ENCODE measurements around the gene RAB40C. TPM values are rescaled to one million over a fixed set of nuclear protein-coding genes. Genes with fewer than 3 reads are reported as not detected.

RAB40C gene
- total RNA-seq, 1 experiment from 2014 or later, result 20.8 TPM

GRCh38 chr16:670485-671352 lies 80.9 kb downstream of the RAB40C start:
- Histone ChIP-seq H3K9me3 (no peaks in the 10 kb centered on the region), H3K27me3 (no peaks in the 10 kb centered on the region), H3K36me3 (peaks cover 65% of the 10 kb centered on the region), H3K4me3 (no peak overlapping the region)
- DNase-seq, result no peak

DNA sequence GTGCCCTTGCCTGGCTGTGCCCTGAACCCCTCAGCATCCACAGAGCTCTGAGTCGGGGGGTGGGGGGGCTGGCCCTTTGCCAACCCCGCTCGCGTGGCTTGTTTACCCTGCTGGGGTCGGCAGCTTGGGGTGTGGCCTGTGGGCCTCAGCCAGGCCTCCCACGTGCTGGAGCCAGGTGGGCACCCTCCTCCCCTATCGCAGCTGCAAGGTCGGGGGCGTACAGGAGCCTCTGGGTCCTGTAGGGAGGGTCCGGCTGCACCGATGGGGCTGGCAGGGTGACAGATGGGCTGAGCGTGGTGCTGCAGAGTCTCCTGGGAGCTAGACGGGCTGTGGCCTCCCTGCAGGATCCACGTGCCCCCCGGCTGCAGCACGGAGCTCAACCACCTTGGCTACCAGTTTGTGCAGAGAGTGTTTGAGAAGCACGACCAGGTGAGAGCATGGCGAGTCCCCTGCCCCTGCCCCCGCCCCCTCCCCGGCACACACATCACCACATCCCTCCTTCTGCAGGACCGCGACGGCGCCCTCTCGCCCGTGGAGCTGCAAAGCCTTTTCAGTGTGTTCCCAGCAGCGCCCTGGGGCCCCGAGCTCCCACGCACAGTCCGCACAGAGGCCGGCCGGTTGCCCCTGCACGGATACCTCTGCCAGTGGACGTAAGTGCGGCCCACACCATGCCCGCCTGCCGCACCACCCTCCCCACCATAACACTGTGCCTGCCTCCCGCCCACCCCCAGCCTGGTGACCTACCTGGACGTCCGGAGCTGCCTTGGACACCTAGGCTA lies 81.7 kb downstream of the RAB40C start:
- peaks cover 65% of the 10 kb centered on the region for H3K36me3 ChIP-seq
- no peaks in the 10 kb centered on the region for H3K9me3 ChIP-seq
- DNase-seq, result no peak
- no peaks in the 10 kb centered on the region for H3K27me3 ChIP-seq
- H3K4me3 ChIP-seq, result no peak overlapping the region

DNA sequence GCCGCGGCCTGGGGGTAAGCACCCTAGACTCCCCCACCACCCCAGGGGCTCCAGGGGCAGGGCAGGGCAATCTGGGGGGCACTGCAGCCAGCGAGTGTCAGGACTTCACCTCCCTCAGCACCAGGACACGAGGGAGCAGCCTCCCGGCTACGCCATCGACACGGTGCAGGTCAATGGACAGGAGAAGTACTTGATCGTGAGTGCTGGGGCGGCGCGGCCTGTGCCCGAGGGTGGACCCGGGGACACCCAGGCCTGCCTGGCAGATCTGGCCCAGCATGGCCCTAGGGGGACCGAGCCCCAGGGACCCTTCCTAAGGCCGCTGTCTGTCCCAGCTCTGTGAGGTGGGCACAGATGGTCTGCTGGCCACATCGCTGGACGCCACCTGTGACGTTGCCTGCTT lies 82.5 kb downstream of the RAB40C start:
- DNase-seq, result no peak
- H3K4me3 ChIP-seq, result no peak overlapping the region
- no peaks in the 10 kb centered on the region for H3K9me3 ChIP-seq
- H3K27me3 ChIP-seq, result no peaks in the 10 kb centered on the region
- H3K36me3 ChIP-seq, result peaks cover 63% of the 10 kb centered on the region

DNA sequence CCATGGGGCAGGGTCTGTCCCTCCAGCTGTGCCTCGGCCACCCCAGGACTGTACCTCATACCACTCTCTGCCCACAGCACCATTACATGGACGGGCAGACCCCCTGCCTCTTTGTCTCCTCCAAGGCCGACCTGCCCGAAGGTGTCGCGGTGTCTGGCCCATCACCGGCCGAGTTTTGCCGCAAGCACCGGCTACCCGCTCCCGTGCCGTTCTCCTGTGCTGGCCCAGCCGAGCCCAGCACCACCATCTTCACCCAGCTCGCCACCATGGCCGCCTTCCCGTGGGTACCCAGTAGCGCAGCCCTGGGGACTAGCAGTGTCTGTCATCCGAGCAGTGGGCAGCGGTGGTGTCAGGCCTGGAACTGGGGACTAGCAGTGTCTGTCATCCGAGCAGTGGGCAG lies 83.0 kb downstream of the RAB40C start:
- no peak overlapping the region for H3K4me3 ChIP-seq
- peaks cover 59% of the 10 kb centered on the region for H3K36me3 ChIP-seq
- no peak for DNase-seq

GRCh38 chr16:673399-673991 lies 83.6 kb downstream of the RAB40C start:
- H3K36me3 ChIP-seq, result peaks cover 55% of the 10 kb centered on the region
- H3K4me3 ChIP-seq, result no peak overlapping the region
- H3K9me3 ChIP-seq, result no peaks in the 10 kb centered on the region
- no peaks in the 10 kb centered on the region for H3K27me3 ChIP-seq
- no peak for DNase-seq

More for the DNA sequence above, 83.0 kb downstream of the RAB40C start:
- no peaks in the 10 kb centered on the region for H3K27me3 ChIP-seq
- H3K9me3 ChIP-seq, result no peaks in the 10 kb centered on the region

DNA sequence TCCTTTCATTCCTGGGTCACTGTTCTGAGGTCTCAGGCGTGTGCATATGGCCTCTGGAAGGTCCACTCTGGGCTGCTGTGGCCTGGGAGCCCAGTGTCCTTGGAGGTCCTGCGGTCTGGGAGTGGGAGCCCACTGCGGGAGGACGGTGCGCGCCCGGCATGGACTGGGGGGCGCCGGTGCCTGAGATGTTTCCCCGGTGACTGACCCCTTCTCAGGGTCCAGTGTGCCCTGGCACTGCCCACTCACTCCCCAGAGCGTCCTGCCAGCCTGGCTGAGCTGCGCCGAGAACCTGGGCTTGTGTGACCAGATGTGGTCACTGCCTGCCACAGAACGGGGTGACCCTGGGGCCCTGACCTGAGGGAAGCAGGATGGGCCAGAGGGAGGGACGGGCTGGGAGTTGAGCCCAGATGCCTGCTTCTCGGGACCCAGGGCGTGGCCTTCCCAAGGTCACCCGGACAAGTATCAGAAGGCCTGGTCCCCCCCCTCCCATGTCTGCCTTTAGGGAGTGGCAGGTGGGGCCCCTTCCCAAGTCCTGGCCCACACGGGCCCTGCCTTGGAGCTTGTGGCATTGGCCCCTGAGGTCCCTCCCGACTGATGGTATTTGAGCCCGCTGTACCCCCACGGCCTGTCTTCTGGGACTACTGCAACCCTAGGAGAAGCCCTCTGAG lies 84.5 kb downstream of the RAB40C start:
- no peak for DNase-seq
- no peak overlapping the region for H3K4me3 ChIP-seq
- no peaks in the 10 kb centered on the region for H3K27me3 ChIP-seq
- no peaks in the 10 kb centered on the region for H3K9me3 ChIP-seq
- H3K36me3 ChIP-seq, result peaks cover 49% of the 10 kb centered on the region

DNA sequence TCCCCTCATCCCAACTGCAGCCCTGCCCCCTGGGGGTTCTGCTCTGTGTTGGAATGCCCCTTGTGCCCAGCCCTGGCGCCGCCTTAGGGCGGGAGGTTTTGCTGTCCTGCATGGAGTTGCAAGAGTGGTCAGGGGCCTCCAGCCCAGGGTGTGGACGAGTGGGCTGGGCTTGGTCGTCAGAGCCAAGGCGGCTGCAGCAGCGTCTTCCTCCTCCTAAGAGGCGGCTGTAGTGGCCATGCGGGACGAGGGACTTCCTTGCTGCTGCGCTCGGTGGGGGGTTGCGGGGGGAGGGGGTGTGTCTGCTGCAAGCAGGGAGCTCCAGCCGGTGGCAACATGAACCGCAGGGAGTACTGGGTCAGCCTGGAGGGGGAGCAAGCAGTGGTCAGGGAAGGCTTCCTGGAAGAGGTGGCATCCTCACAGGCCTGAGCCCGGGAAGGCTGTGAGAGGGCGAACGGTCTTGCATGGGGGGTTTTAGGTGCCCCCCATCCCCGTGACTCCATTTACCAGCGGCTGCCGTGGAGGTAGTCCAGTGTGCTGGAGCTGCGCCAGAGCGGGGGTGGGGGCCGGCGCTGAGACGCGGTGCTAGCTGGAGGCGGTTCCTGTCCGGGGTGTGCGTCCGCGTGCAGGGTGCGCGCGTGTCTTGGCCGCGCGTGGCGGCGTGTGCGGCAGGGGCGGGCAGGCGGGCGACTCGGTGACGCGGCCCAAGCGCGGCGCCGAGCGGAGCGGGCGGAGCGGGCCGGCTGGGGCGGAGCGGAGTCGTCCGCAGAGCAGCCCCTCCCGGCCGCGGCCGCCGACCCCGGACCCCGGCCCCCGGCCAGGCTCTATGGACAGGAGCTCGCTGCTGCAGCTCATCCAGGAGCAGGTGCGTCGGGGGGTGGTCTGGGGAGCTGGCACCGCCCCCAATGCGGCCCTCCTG lies 85.4 kb downstream of the RAB40C start, which contains the start of gene RHBDL1:
RHBDL1 (plus strand) TSS at position 704 of the 916 bp plus-strand sequence; CDS start at position 824, 120 bp downstream.
- Histone ChIP-seq H3K9me3 (no peaks in the 10 kb centered on the region), H3K36me3 (peaks cover 40% of the 10 kb centered on the region), H3K27me3 (no peaks in the 10 kb centered on the region), H3K4me3 (no peak within 1 kb of the TSS)
- no peak for DNase-seq

GRCh38 chr16:675884-676564 lies 86.2 kb downstream of the RAB40C start:
- Histone ChIP-seq H3K36me3 (peaks cover 33% of the 10 kb centered on the region), H3K27me3 (no peaks in the 10 kb centered on the region), H3K4me3 (no peak overlapping the region), H3K9me3 (no peaks in the 10 kb centered on the region)
- no peak for DNase-seq

GRCh38 chr16:676565-676902 lies 86.7 kb downstream of the RAB40C start:
- Histone ChIP-seq H3K9me3 (no peaks in the 10 kb centered on the region), H3K4me3 (no peak overlapping the region), H3K36me3 (peaks cover 34% of the 10 kb centered on the region), H3K27me3 (no peaks in the 10 kb centered on the region)
- DNase-seq, result no peak

GRCh38 chr16:676913-677312 lies 87.0 kb downstream of the RAB40C start:
- H3K36me3 ChIP-seq, result peaks cover 36% of the 10 kb centered on the region
- no peaks in the 10 kb centered on the region for H3K9me3 ChIP-seq
- DNase-seq, result no peak
- no peaks in the 10 kb centered on the region for H3K27me3 ChIP-seq
- H3K4me3 ChIP-seq, result no peak overlapping the region

GRCh38 chr16:677316-678190 lies 87.7 kb downstream of the RAB40C start:
- Histone ChIP-seq H3K4me3 (no peak overlapping the region), H3K36me3 (peaks cover 36% of the 10 kb centered on the region), H3K27me3 (no peaks in the 10 kb centered on the region), H3K9me3 (no peaks in the 10 kb centered on the region)
- no peak for DNase-seq

GRCh38 chr16:678209-678857 lies 88.5 kb downstream of the RAB40C start:
- DNase-seq, result no peak
- Histone ChIP-seq H3K9me3 (no peaks in the 10 kb centered on the region), H3K4me3 (no peak overlapping the region), H3K27me3 (no peaks in the 10 kb centered on the region), H3K36me3 (peaks cover 38% of the 10 kb centered on the region)

All from MG63 (cell line).